Sigmoid colon (tissue), 7 donors: Measurements from ENCODE around the gene DNTTIP2. TPM values are rescaled to one million over a fixed set of nuclear protein-coding genes. Genes with fewer than 3 reads are reported as not detected.

Experiments
- DNase-seq: peaks from one replicate; pipeline ENCODE4 v3.0.0-alpha.2; 2019
- H3K27ac ChIP-seq, 4 donors: fragments of 200-600 bp; sonication (generic); one replicate each; pipeline ENCODE4 v1.5.1; 2016 to 2019; ENCODE audit warnings: mild to moderate bottlenecking in 1 of 4
- H3K27me3 ChIP-seq, 3 donors: fragments of 200-600 bp; sonication (generic); one replicate each; pipeline ENCODE4 v1.5.1; 2019; ENCODE audit warnings: mild to moderate bottlenecking in 1 of 3
- H3K36me3 ChIP-seq, 4 donors: fragments of 200-600 bp; sonication (generic); one replicate each; pipeline ENCODE4 v1.5.1; 2016 to 2019
- H3K4me1 ChIP-seq, 4 donors: fragments of 200-600 bp; sonication (generic); one replicate each; pipeline ENCODE4 v1.5.1; 2017 to 2019
- H3K4me3 ChIP-seq, 4 donors: fragments of 200-600 bp; sonication (generic); one replicate each; pipeline ENCODE4 v1.5.1; 2017 to 2019; ENCODE audit warnings: mild to moderate bottlenecking in 2 of 4, moderate library complexity in 1 of 4
- H3K9me3 ChIP-seq, 4 donors: fragments of 200-600 bp in 3 of 4; sonication (generic) in 3 of 4; one replicate each; pipeline versions ENCODE4 v1.5.1 to v1.6.1; 2013 to 2019
- CTCF ChIP-seq, 4 experiments: fragments of 450-650 bp in 3 of 4; fragments of 200-600 bp in 1 of 4; IDR thresholded peaks; one replicate each; pipeline ENCODE4 v1.5.1; 2016 to 2019; ENCODE audit warnings: antibody characterized with exemption in 4 of 4, mild to moderate bottlenecking in 3 of 4, moderate library complexity in 2 of 4
- EP300 ChIP-seq, 4 donors: sonication (generic); formaldehyde crosslinking; IDR thresholded peaks; one replicate each; pipeline ENCODE4 v1.6.1; 2017; ENCODE audit warnings: antibody characterized with exemption in 4 of 4
- POLR2A ChIP-seq, 2 donors: fragments of 450-650 bp; IDR thresholded peaks; one replicate each; pipeline ENCODE4 v1.6.1; 2016; ENCODE audit warnings: antibody characterized with exemption in 2 of 2, mild to moderate bottlenecking in 2 of 2, moderate library complexity in 2 of 2
- POLR2AphosphoS5 ChIP-seq, 4 donors: sonication (generic); formaldehyde crosslinking; IDR thresholded peaks; one replicate each; pipeline ENCODE4 v1.6.1; 2017; ENCODE audit warnings: antibody characterized with exemption in 4 of 4
- WGBS, 2 donors: extraction: QIAGEN DNeasy Blood & Tissue Kit; methylation state at CpG; one replicate each; pipeline ENCODE4 v1.1.7; 2013; 5-methylcytosine and 5-hydroxymethylcytosine counted together
- intact Hi-C: fragments of 100-400 bp; cut with DNase I; formaldehyde crosslinking; loops from one replicate; pipeline ENCODE4 v1.15.1; 2023
- polyA plus RNA-seq, 3 donors: library from polyadenylated mRNA; stranded (reverse); fragments of 200-250 nt; gene quantifications; one replicate each; pipeline ENCODE4 v1.2.3, GENCODE V29; 2013
- total RNA-seq, 4 donors: library from RNA; depleted of rRNA; stranded (reverse); fragments of >200 nt; gene quantifications; one replicate each; pipeline ENCODE4 v1.1.0, GENCODE V29; 2016
- donor health status: healthy with polysubstance abuse.
- donor health status: Bipolar disorder and iron deficiency.
- donor health status: healthy.

DNTTIP2 gene
- total and polyA plus RNA-seq, 7 donors = 22.2 to 48.9 (median 29.5) TPM

- Histone ChIP-seq H3K27ac (peak overlapping the region; percentile 94 to 99 (median 97)), H3K4me3 (peak overlapping the region; percentile 65 to 85 (median 70)), H3K9me3 (no peaks in the 10 kb centered on the region), H3K27me3 (no peaks in the 10 kb centered on the region), H3K4me1 (peaks cover 0 to 32% (median 30%) of the 10 kb centered on the region in 4 donors), H3K36me3 (no peaks in the 10 kb centered on the region)
- WGBS, 2 donors = 42 to 72% methylated on average over 4 of the region's 4 CpGs
- DNase-seq = no peak
- no peak for TF ChIP-seq EP300 (IDR thresholded peaks at IDR 0.05)
- TF ChIP-seq CTCF (IDR thresholded peaks at IDR 0.05) = no peak
- TF ChIP-seq POLR2AphosphoS5 (IDR thresholded peaks at IDR 0.05) = no peak
- TF ChIP-seq POLR2A (IDR thresholded peaks at IDR 0.05) = no peak
- intact Hi-C loops = loop anchor here (5.0 to 10.0 kb wide), 3 partner anchors 386 to 569 kb away; partner anchors contain the start of genes ABCD3 and ARHGAP29
These were observed 30.6 kb downstream of the DNTTIP2 start for GRCh38 chr1:93848350-93848883.

DNA sequence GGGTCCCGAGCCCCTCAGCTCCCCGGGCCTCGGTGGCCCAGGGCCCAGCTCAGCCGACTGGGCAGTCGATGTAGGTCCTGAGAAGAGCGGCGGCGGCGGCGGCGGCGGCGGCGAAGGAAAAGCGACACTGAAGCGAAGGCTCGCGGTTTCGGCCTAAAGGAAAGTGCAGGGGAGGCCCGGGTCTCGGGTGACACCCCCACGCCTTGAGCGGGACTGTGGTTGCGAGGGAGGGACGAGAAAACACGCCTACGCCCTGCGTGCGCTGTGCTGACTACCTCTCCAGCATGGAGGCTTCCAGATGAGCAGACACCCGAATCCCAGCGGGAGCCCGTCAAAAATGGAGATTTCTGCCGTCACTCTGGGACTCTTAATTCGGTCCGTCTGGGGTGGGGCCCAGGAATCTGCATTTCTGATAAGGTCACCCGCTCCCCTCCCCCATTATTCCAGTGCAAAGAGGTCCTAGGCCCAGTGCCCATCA is 31.2 kb downstream of the DNTTIP2 start:
- peak; percentile 85 for DNase-seq
- Histone ChIP-seq H3K4me3 (peak overlapping the region; percentile 65 to 85 (median 70)), H3K9me3 (no peaks in the 10 kb centered on the region), H3K27me3 (no peaks in the 10 kb centered on the region), H3K36me3 (no peaks in the 10 kb centered on the region), H3K27ac (peak overlapping the region; percentile 94 to 99 (median 97)), H3K4me1 (peaks cover 0 to 32% (median 30%) of the 10 kb centered on the region in 4 donors)
- WGBS, 2 donors = 0% methylated on average over 36 of the region's 36 CpGs
- intact Hi-C loops = loop anchor here (2.0 to 10.0 kb wide), 5 partner anchors 387 to 667 kb away; partner anchors contain the start of genes ABCD3, ARHGAP29, CCDC18 and FNBP1L
- TF ChIP-seq POLR2AphosphoS5 (IDR thresholded peaks at IDR 0.05) = peak in 2 of 4 donors; percentile 21 to 24
- TF ChIP-seq CTCF (IDR thresholded peaks at IDR 0.05) = no peak

GRCh38 chr1:93846992-93847810 is 31.8 kb downstream of the DNTTIP2 start:
- Histone ChIP-seq H3K27ac (peak overlapping the region; percentile 94 to 99 (median 97)), H3K36me3 (no peaks in the 10 kb centered on the region), H3K4me3 (peak overlapping the region; percentile 65 to 85 (median 70)), H3K9me3 (no peaks in the 10 kb centered on the region), H3K27me3 (no peaks in the 10 kb centered on the region), H3K4me1 (peaks cover 0 to 32% (median 30%) of the 10 kb centered on the region in 4 donors)
- WGBS, 2 donors = 0% methylated on average over 82 to 86 of the region's 86 CpGs
- TF ChIP-seq EP300 (IDR thresholded peaks at IDR 0.05) (peak in 1 of 4 donors; percentile 12), POLR2A (IDR thresholded peaks at IDR 0.05) (no peak), POLR2AphosphoS5 (IDR thresholded peaks at IDR 0.05) (peak; percentile 45 to 79 (median 64))
- intact Hi-C loops = loop anchor here (2.0 to 10.0 kb wide), 5 partner anchors 388 to 666 kb away; partner anchors contain the start of genes ABCD3, ARHGAP29, CCDC18 and FNBP1L
- peak; percentile 95 for DNase-seq

DNA sequence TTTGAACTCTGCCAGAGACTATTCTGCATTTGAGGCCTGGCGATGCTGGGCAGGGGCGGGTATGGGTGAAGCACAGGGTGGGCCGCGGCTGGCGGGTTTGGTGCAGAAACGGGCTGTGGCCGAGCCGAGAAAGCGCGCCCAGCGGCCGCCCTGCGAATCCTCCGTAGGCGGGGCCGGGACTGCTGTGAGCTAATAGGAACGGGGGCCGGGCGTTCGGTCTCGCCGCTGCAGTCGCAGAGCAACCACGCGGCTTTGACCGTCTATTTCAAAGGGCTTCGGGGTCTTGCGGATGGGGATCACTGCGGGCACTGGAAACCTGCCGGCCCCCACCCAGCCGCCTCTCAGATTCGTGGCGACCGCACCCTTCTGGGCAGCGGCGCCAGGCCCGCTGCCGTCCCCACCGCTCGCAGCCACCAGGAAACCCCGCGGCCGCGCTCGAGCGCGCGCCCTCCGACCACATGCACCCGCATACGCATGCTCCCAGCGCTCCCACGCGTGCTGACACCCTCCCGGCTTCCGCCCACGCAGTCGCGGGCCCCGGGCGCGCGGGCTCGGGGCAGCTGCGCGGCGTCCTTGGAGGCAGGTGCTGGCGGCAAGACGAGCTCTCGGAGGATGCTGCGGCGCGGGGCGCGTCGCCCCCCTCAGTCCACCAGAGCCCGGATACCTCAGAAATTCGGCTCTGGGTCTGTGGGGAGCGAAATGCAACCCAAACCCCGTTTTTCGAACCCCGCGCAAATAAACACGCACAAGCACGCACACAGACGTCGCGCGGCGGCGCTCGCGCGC is 32.6 kb downstream of the DNTTIP2 start:
- Histone ChIP-seq H3K36me3 (no peaks in the 10 kb centered on the region), H3K27me3 (no peaks in the 10 kb centered on the region), H3K9me3 (no peaks in the 10 kb centered on the region), H3K4me1 (peaks cover 0 to 32% (median 30%) of the 10 kb centered on the region in 4 donors), H3K27ac (peak overlapping the region; percentile 94 to 99 (median 97)), H3K4me3 (peak overlapping the region; percentile 65 to 85 (median 70))
- intact Hi-C loops = loop anchor here (2.0 to 10.0 kb wide), 5 partner anchors 388 to 666 kb away; partner anchors contain the start of genes ABCD3, ARHGAP29, CCDC18 and FNBP1L
- 0% methylated on average over 94 of the region's 94 CpGs for WGBS, 2 donors
- TF ChIP-seq POLR2A (IDR thresholded peaks at IDR 0.05) = peak; percentile 37 to 41
- peak in 2 of 4 experiments; percentile 38 to 46 for TF ChIP-seq CTCF (IDR thresholded peaks at IDR 0.05)
- TF ChIP-seq POLR2AphosphoS5 (IDR thresholded peaks at IDR 0.05) = peak; percentile 30 to 83 (median 66)
- TF ChIP-seq EP300 (IDR thresholded peaks at IDR 0.05) = no peak
- DNase-seq = peak; percentile 95
